Activated CD4-positive, alpha-beta T cell treated with anti-CD3 and anti-CD28 coated beads, Interleukin-2, amount 50 U/mL, for 48 hours (primary cell): Measurements from ENCODE around the gene ACYP1.
A peak's percentile ranks its signal among the peaks of the same experiment; 100 is the strongest.

Experiments
- DNase-seq, 2 experiments: peaks; one replicate each; pipeline ENCODE4 v3.0.0-alpha.2; 2020

Gene ACYP1

DNA sequence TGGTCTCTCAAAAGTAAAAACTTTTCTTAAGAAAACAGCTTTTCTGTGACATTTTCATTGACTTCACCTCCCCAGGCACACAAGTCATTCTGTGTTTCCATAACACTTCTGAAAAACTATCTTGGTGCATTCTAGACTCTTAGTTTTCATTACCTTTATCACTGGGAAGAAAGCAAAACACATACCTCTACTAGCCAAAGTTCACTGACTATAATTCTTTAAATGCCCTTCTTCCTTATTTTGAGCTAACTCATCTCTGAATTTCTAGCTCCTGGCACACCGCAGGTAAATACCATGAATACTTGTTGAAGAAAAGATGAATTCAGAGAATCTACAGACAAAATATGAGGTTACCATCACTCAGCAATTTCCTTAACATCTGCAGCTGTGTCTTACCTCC, 33.7 kb downstream of the ACYP1 start:
- no peak for DNase-seq

DNA sequence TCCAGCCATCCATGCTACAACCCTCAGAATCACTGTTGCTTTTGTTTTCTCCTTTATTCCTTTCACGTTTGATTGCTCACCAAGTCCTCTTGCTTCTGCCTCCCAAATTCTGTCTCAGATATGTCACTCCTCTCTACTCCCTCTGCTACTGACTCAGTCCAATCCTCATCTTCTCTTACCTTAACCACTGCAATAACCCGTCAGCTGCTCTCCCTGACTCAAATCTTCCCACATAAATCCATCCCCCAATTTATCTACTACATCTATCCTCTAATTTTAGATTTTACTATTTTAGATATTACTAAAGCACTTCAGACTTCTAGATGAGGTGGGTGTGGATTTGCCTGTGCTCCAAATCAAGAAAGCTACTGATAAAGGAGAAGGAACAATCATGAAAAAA, 37.9 kb downstream of the ACYP1 start:
- no peak for DNase-seq

DNA sequence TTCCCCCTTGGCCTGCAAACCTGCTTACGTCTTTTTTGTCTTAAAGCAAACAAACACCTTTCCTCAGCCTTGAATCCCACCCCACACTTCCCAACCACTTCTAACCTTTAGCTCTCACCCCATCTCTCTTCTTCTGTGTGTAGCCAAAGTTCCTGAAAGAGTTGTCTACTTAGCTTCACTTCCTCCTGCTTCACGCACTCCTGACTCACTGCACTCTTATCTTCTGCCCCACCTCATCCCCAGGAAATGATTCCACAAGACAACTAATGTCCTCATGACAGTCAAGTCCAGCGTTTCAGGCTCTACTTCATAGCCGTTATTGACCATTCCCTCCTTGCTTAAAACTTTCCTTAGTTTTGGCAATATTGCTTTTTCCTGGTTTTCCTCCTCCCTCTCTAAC, 38.7 kb downstream of the ACYP1 start:
- no peak for DNase-seq

DNA sequence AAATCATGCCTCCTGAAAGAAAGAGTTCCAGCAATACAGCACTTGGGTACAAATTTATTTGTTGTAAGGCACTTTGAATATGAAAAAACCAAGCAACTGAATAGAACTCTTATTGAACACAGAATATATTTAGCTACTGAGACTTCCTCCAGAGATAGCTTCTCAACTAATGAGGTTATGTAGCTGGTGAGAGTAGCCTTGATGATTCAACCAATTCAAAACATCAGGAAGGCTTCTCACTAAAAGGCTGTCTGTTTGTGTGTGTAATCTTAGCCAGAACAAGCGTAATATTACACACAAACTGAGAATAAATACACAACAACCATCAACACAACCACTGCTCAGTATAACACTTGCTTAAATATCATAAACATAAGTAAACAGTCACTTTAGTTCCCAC, 40.7 kb downstream of the ACYP1 start:
- no peak for DNase-seq

DNA sequence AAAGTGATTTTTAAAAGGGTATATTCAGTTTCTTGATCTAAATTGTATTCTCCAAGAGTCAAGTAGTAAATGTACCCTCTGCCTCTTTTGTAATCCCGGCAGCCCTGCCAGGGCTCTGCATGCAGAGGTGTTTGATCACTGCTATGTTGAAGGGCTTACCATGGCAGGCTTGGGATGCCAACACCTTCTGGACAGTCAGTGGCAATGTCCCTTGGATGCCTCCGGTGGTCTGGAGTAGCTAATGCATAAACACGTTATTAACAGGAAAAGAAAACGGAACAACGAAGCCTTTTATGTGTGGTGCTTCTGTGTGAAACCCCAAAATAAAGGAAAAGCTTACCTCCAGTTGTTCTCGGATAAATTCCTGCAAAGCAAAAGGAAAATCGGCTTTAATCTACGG, 41.2 kb downstream of the ACYP1 start:
- no peak for DNase-seq

DNA sequence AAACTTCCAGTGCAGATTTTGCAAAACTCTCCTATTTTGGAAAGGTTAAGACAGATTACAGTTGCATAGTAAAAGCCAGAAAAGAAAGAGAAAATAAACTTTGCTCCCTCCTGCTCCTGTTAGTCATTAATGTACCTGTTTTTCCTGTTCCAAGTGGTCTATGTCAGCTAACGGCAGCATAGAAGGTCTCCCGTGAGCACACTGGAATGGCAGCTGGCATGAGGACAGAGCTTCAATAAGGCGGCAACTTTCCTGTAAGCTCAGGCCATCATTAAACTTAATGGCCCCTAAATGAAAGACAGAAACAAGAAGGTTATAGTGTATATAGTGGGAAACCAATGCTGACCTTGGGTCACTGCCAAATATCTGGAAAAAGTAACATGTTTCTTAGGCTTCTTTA, 45.1 kb downstream of the ACYP1 start:
- no peak for DNase-seq

DNA sequence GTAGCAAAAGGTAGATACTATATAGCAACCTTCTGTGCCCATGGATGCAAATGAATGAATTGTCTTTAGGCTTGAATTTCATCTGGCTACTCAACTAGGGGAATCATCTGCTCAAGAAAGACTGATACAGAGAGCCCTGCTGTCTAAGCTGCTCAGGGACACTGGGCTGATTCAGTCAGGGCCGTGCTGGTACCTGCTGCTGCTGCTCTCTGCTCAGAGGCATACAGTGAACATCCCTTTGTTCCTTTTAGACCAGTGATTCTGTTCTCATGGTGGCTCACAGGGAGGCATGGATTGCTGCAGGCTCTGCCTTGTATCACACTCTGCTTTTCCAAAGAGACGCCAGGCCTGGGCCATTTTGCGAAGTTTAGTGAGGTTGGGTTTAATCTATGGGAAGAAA, 47.0 kb downstream of the ACYP1 start:
- DNase-seq: no peak

DNA sequence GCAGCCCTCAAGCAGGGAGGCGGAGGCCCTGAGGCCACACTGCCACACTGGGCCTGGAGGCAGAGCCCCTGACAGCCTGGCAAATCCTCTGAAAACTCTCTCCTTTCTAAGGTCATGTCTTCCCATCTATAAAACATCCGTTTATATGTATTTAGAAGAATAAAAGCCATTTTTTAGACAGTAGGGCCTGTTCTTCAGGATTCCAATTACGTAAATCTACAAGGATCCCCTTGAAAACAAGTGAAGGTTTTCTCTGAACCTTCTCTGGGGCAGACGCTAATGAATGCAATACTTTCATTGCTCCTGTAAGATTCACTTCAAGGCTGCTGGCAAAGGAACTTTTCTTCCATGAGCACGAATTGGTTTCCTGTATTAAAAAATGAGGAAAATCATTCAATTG, 48.3 kb downstream of the ACYP1 start:
- no peak for DNase-seq

DNA sequence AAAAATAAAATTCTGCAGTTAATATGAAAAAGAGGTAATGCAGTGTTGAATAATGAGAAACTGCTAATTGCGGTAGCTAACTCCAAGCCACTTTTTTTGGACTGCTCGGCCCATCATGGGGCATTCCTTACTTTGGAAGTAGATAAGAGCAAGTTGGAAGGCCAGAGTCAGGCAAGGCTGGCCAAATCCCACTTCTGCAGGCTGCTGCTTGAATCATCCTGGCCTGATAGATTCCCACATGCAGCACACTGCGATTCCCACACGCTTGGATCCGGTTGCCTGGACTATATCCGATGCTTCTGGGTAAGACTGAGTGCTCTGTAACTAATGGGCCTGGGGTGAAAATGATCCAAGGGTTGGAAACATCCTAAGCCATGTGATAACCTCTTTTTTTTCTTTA, 50.5 kb downstream of the ACYP1 start:
- DNase-seq: no peak

DNA sequence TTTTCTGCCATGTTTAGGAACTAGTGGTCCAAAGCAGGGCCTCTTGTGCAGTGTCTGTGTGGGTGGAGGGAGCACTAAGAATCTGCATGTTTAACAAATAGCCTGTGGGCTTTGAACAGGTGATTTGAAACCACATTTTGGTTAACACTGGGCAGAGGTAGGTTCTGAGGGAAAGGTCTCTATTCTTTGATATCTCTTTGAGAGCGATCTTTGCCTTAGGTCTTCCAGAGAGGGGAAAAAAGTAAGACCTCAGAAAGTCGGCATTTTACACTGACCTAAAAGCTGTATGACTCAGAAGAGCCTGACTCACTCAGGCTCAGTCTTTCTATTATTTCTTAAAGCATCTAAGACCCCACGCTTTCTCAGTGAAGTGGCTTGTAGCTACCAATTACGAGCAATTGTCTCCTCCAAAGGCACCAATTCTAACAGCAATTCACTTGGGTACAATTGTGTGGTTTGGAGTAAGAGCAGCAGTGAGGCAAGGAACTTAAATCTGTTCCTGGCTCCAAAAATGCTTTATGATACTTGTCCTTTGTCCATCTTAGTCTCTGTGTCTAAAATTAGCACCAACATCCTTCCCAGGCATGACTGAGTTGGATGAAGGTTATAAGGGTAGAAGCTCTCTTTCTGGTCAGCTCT, 52.3 kb downstream of the ACYP1 start:
- peak; percentile 11 to 14 for DNase-seq

DNA sequence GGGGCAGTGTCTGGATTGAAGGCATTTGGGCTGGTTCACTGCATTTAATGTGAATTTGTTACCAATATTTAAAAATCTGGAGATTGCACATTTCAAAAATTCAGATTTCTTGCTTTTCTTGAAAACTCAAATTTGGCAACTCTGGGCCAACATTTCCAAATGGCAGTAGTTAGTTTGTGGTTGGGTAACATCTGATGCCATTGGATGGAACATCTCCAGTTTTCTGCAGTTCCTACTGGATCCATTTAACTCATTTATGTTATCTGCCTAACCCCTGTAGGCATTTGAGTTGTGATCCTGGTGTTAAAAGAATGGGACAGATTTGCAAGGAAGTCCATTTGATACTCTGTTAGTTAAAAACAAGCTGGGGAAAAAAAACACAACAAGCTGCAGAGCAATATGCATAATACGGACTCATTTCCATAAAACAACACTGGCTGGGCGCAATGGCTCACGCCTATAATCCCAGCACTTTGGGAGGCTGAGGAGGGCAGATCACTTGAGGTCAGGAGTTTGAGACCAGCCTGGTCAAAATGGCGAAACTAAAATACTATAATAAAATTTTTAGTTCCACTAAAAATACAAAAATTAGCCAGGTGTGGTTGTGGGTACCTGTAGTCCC, 53.2 kb downstream of the ACYP1 start:
- no peak for DNase-seq

DNA sequence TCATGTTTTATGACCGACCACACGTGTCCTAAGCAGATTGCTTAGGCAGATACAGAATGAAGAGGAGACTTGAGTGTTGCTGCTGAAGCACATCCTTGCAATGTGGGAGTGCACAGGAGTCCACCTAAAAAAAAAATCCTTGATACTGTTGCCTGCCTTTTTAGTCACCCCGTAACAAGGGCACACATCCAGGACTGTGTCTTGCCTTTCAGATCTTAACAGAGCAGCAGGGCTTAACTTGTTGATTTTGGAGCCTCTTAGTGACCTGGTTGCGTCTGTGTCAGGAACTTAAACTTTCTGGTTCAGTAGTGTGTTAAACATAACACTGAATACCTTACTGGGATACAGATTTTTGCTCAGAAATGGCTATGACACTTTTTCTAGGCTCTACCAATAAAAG, 54.6 kb downstream of the ACYP1 start:
- no peak for DNase-seq

DNA sequence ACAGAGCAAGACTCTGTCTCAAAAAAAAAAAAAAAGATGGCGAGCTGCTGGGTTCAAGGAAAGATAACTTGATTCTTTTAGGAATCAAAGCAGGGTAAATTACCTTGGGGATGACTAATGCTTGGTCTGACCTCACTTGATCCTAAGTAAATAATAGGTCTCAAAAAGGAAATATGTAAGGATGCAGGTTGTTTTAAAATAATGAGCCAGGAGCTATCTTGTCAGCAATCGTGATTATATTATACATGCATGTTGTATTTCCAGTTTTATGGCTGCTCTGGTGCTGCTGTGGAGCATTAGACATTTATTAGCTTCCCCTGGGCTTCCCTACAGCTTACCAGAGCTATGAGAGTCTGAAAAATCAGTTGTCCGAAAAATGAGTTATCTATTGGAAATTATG, 58.5 kb downstream of the ACYP1 start:
- no peak for DNase-seq

DNA sequence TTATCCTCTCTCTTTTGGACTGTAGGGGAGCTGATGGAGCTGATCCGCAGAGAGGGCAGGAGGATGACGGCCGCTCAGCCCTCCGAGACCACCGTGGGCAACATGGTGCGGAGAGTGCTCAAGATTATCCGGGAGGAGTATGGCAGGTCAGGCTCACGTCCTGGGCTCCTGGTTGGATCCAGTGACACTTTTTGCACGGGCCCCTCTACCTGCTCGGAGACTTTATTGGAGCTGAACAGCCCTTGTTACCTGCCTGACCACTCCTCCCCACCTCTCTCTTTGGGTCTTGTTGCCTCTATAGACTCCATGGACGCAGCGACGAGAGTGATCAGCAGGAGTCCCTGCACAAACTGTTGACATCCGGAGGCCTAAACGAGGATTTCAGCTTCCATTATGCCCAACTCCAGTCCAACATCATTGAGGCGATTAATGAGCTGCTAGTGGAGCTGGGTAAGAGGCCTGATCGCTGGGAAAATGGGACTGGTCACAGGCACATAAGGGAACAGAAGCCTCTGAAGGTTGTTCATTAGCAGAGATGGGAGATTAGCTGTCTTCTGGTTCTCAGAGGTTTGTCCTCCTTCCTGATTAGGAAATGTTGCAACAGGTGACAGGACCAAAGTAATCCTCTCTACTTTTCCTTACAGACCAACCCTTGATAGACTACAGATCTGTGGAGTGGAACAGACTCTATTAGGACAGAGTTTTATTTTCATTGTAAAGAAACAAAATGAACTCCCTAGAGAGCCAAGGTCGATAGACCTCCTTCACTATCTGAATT, 60.4 kb downstream of the ACYP1 start:
- DNase-seq: peak; percentile 5 to 7
